Measurements from ENCODE around the gene CYYR1.

DNA sequence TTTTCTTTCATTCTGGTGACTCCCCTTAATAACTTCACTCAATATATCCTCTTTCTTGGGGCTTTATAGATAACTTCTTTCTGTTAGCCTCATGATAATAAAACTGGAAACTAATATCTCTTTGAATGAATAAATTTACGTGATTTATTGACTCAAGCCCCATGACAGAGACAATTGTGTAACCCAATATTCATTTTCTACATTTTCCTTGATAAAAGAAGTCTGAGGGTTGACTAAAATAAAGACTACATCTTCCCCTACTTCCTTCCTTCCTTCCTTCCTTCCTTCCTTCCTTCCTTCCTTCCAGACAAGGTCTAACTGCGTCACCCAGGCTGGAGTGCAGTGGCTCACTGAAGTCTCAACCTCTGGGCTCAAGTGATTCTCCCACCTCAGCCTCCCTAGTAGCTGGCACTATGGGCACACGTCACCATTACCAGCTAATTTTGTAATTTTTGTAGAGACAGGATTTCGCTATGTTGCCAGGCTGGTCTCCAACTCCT lies 85.1 kb downstream of the CYYR1 start:
- TF ChIP-seq, protein P1, sequence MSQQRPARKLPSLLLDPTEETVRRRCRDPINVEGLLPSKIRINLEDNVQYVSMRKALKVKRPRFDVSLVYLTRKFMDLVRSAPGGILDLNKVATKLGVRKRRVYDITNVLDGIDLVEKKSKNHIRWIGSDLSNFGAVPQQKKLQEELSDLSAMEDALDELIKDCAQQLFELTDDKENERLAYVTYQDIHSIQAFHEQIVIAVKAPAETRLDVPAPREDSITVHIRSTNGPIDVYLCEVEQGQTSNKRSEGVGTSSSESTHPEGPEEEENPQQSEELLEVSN (IDR thresholded peaks at IDR 0.05; ENCODE audit: borderline replicate concordance, low read depth), result no peak
- TF ChIP-seq CTCF (IDR thresholded peaks at IDR 0.05) (no peak), RAD21 (conservative IDR thresholded peaks at IDR 0.05 in 1 of 2, IDR thresholded peaks at IDR 0.05 in 1 of 2) (no peak), MYC (IDR thresholded peaks at IDR 0.05; ENCODE audit: borderline replicate concordance, low read length) (no peak), BHLHE40 (IDR thresholded peaks at IDR 0.05; ENCODE audit: low read depth, low read length) (no peak), POLR2A (IDR thresholded peaks at IDR 0.05; ENCODE audit: low read length) (no peak), JUNB (IDR thresholded peaks at IDR 0.05) (no peak), ZSCAN20 (CRISPR knock-in tag; IDR thresholded peaks at IDR 0.05) (no peak), PHF8 (IDR thresholded peaks at IDR 0.05; ENCODE audit: borderline replicate concordance, low read depth) (no peak), EP300 (IDR thresholded peaks at IDR 0.05) (no peak), CHD4 (IDR thresholded peaks at IDR 0.05; ENCODE audit: borderline replicate concordance) (no peak), SREBF2 (IDR thresholded peaks at IDR 0.05) (no peak), USF2 (IDR thresholded peaks at IDR 0.05) (no peak)
- TF ChIP-seq, protein P2, sequence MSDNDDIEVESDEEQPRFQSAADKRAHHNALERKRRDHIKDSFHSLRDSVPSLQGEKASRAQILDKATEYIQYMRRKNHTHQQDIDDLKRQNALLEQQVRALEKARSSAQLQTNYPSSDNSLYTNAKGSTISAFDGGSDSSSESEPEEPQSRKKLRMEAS (IDR thresholded peaks at IDR 0.05), result no peak

All from A549 (cell line).